Thyroid gland (tissue), 4 donors: Measurements from ENCODE around the gene NKAP.

Experiments
- POLR2A ChIP-seq, 2 donors: fragments of 450-650 bp; IDR thresholded peaks; one replicate each; pipeline ENCODE4 v1.6.1; 2017; ENCODE audit warnings: antibody characterized with exemption in 2 of 2, mild to moderate bottlenecking in 2 of 2, moderate library complexity in 1 of 2
- TF ChIP-seq, protein P1 (sequence below), 6 experiments: fragments of 200-600 bp in 3 of 6; fragments of 450-650 bp in 3 of 6; sonication (generic) in 3 of 6; IDR thresholded peaks; one replicate each; pipeline ENCODE4 v1.5.1; 2016 to 2019; ENCODE audit warnings: antibody characterized with exemption in 6 of 6, mild to moderate bottlenecking in 2 of 6, inconsistent platforms in 1 of 6, moderate library complexity in 1 of 6

DNA sequence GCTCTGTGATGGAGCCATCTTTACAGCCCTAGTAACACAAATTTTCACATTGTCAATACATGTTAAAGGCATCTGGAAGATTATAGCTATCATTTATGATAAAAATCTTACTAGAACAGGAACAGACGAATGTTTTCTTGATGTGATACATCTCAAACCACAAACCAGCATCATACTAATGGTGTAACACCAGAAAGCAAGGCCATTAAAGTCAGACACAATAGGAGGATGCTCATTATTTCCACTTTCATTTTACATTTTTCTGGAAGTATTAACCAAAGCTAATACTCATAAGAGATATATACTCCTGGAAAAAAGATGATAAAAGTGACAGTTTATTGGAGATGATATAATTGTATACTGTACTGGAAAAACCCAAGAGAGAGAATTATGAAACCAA is 42.6 kb downstream of the NKAP start:
- TF ChIP-seq, protein P1, sequence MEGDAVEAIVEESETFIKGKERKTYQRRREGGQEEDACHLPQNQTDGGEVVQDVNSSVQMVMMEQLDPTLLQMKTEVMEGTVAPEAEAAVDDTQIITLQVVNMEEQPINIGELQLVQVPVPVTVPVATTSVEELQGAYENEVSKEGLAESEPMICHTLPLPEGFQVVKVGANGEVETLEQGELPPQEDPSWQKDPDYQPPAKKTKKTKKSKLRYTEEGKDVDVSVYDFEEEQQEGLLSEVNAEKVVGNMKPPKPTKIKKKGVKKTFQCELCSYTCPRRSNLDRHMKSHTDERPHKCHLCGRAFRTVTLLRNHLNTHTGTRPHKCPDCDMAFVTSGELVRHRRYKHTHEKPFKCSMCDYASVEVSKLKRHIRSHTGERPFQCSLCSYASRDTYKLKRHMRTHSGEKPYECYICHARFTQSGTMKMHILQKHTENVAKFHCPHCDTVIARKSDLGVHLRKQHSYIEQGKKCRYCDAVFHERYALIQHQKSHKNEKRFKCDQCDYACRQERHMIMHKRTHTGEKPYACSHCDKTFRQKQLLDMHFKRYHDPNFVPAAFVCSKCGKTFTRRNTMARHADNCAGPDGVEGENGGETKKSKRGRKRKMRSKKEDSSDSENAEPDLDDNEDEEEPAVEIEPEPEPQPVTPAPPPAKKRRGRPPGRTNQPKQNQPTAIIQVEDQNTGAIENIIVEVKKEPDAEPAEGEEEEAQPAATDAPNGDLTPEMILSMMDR (IDR thresholded peaks at IDR 0.05): no peak
- TF ChIP-seq POLR2A (IDR thresholded peaks at IDR 0.05): no peak
